Epithelial cell of proximal tubule (primary cell): ENCODE results near the gene SYPL2. TPM values are rescaled to one million over a fixed set of nuclear protein-coding genes. Genes with fewer than 3 reads are reported as not detected.
A peak's percentile ranks its signal among the peaks of the same experiment; 100 is the strongest.

Experiments
- DNase-seq: peaks from one replicate; pipeline ENCODE4 v3.0.0-alpha.2; 2011; ENCODE audit warnings: low read depth
- H3K4me3 ChIP-seq: 2 replicates; pipeline ENCODE4 v1.5.1; 2011; ENCODE audit warnings: low read depth, mild to moderate bottlenecking, low read length
- total RNA-seq: library from RNA; depleted of rRNA; stranded (reverse); fragments of >200 nt; gene quantifications from 2 replicates; pipeline ENCODE4 v1.2.3, GENCODE V29; 2015
- TF ChIP-seq, protein P1 (sequence below): conservative IDR thresholded peaks from 2 replicates; pipeline ENCODE4 v1.5.1; 2012; ENCODE audit warnings: low read depth, mild to moderate bottlenecking, low read length

The SYPL2 gene
- total RNA-seq, 1 donor from 2014 or later, result 0.12 TPM

DNA sequence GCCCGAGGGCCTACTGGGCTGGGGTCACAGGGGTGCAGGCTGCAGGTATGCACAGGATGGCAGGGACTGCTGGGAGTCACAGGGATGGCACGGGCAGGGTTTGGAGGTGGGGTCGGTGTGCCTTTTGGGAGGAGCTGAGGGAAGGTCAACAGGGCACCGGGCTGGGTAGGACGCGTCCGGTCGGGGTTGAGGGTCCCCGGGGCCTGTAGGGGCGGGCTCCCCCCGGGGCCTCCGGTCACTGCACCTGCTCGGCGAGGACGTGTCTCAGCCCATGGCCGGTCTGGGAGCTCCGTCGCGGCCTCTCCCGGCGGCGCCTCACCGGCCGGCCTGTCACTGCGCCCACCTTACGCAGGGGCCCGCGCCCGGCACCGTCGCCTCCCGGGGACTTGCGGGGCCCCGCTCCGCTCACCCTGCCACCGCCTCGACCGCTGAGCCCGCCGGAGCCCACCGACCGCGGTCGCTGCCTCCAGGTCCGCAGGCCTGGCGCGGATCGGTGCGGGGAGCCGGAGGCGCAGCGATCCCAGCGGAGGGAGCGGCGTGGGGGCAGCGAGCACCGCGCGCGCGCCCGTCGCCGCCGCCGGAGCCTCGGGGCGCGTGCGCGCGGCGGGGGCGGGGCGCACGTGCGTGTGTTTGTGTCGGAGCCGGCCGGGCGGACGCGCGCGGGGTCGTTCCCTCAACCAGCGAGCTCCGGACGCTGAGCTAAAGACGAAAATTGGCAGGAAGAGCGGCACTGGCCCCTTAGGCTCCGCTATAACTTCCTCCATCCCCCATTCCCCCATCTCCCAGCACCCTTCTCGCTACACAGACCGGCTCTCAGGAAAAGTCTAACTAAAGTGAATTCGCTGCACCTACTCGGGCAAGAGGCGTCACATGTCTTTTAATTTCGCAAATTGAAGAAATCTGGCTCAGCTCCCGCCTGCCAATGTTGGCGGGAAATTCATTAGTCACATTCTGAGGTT, 43.1 kb downstream of the SYPL2 start, which contains the start of gene AMIGO1:
Gene AMIGO1 (minus strand): TSS at position 552 of the 959 bp plus-strand sequence. CDS start 815 bp downstream, outside the sequence.
- DNase-seq, result no peak
- peak within 1 kb of the TSS; percentile 64 for H3K4me3 ChIP-seq
- TF ChIP-seq, protein P1, sequence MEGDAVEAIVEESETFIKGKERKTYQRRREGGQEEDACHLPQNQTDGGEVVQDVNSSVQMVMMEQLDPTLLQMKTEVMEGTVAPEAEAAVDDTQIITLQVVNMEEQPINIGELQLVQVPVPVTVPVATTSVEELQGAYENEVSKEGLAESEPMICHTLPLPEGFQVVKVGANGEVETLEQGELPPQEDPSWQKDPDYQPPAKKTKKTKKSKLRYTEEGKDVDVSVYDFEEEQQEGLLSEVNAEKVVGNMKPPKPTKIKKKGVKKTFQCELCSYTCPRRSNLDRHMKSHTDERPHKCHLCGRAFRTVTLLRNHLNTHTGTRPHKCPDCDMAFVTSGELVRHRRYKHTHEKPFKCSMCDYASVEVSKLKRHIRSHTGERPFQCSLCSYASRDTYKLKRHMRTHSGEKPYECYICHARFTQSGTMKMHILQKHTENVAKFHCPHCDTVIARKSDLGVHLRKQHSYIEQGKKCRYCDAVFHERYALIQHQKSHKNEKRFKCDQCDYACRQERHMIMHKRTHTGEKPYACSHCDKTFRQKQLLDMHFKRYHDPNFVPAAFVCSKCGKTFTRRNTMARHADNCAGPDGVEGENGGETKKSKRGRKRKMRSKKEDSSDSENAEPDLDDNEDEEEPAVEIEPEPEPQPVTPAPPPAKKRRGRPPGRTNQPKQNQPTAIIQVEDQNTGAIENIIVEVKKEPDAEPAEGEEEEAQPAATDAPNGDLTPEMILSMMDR, result no peak

DNA sequence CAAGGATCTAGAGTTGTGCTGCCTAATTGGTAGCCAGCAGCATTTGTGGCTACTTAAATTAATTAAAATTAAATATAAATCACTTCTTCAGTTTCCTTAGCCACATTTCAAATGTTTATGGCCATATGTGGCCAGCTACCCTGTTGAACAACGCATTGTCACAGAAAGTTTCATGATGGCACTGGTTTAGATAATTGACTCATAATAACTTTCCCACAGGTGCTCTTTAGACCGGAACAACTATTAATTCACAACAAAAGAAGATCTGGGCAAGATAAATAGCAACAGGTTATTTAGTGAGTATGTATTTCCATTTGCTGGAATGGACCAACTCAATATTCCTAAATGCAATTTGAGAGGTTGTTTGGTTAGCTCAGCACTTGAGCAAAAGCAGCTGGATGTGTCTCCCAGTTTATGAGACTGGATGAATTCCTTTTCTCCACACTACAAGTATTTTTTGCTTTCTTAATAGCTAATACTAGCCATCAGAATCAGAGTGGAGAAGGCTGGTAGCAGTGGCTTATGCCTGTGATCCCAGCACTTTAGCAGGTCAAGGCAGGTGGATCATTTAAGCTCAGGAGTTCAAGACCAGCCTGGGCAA, 46.9 kb downstream of the SYPL2 start:
- TF ChIP-seq, protein P1, result no peak
- no peak overlapping the region for H3K4me3 ChIP-seq
- DNase-seq, result no peak

DNA sequence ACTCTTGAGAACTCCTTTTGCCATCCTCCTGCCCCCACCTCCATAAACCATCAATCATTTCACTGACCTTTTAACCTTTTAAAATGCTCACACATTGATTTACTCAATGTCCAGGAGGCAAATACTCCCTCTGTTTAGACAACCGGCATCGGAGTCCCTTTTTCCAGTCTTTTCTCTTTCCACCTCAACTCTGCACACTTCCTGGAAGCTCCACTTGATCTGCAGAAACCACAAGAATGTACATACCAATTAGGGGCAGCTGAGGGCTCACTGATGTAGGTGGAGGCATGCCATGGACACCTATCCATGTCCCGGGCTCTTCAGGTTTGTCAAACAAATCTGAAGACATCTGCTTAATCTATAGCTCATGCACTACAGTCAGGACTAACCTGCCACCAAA, 48.5 kb downstream of the SYPL2 start:
- TF ChIP-seq, protein P1, result no peak
- DNase-seq, result no peak
- no peak overlapping the region for H3K4me3 ChIP-seq

DNA sequence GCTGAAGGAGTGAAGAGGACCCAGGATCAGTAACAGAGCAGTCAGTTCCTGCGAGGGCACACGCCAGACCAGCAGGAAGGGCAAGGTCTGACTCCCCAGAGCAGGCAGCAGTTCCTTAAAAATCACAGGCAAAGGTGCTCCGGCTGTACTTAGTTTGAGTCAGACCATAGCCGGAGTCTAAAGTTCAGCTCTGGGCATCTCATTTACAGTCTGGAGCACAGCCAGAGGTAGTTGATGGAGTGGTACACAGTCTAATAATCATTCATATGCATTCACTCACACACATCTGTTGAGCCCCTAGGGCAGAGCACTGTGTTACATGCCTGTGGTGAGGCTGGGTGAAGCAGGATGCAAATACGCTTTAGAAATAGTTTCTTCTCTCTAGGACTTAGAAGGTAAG, 50.5 kb downstream of the SYPL2 start:
- H3K4me3 ChIP-seq, result no peak overlapping the region
- TF ChIP-seq, protein P1, result no peak
- DNase-seq, result no peak

DNA sequence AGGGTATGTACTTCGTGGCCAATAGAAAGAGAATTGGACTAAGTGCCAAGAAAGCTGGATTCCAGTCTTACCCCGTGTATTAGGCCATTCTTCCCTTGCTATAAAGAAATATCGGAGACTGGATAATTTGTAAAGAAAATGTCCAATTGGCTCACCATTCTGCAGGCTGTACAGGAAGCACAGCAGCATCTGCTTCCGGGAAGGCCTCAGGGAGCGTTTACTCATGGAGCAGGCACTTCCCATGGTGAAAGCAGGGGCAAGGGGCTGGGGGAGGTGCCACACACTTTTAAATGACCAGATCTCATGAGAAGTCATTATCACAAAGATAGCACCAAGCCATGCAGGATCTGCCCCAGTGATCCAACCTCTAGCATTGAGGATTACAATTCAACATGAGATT, 51.0 kb downstream of the SYPL2 start:
- TF ChIP-seq, protein P1, result no peak

DNA sequence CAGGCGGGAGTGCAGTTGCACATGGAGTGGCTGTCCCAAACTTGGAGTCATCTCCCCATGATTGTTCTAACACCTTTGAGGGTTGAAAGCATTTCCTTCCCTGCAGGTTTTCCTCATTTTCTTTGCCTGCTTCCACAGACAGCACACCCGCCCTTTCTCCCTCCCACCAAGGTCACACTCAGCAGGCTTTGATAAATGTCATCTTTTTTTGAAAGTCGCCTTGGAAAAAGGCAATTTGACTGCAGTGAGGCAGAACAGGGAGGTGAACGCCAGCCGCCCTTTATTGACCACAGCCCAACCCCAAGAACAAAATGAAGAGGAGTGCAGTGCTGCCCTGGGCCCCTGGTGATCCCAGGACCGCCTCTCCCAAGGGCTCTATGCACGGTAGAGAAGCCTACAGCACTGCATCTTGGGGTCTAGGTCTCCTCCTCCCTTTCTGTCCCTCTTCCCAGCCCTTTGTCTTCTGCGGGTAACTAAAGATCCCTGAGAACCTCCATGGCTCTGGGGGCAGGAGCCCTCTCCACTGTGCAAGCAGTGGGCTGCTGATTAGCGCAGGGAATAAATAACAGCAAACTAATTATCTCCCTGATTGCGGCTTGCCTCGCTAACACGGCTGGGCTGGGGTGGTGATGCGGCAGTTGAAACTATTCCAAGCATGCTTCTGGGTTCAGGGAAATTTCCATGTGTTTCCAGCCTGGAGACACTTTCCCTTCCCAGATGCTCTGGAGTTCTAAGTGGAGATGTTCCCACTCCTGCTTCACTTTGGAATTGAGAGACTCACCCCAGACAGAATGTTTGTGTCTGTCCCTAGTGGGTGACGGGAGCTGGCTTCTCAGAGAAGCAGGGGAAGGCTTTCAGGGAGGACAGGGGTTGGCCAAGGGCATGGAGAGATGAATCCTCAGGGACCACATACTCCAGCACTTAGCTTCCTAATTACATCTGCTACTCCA, 54.9 kb downstream of the SYPL2 start:
- no peak for DNase-seq
- no peak overlapping the region for H3K4me3 ChIP-seq
- TF ChIP-seq, protein P1, result no peak

More for the DNA sequence above, 51.0 kb downstream of the SYPL2 start:
- H3K4me3 ChIP-seq, result no peak overlapping the region
- DNase-seq, result no peak
